ENCODE results near the gene DGKB.

DGKB gene

GRCh38 chr7:14682910-14683465, 219.6 kb downstream of the DGKB start:
- DNase-seq = no peak

GRCh38 chr7:14676896-14677295, 225.7 kb downstream of the DGKB start:
- DNase-seq = no peak

- no peak for DNase-seq
These were observed 229.3 kb downstream of the DGKB start for GRCh38 chr7:14673202-14673601.

GRCh38 chr7:14666913-14667312, 235.6 kb downstream of the DGKB start:
- no peak for DNase-seq

GRCh38 chr7:14666304-14666703, 236.2 kb downstream of the DGKB start:
- no peak for DNase-seq

GRCh38 chr7:14639801-14640200, 262.8 kb downstream of the DGKB start:
- no peak for DNase-seq

- DNase-seq = no peak
These were observed 263.2 kb downstream of the DGKB start for GRCh38 chr7:14639329-14639728.

- no peak for DNase-seq
These were observed 264.6 kb downstream of the DGKB start for GRCh38 chr7:14637968-14638367.

GRCh38 chr7:14635955-14636354, 266.6 kb downstream of the DGKB start:
- no peak for DNase-seq

GRCh38 chr7:14630048-14630447, 272.5 kb downstream of the DGKB start:
- DNase-seq = no peak

GRCh38 chr7:14628516-14628915, 274.0 kb downstream of the DGKB start:
- DNase-seq = no peak

- no peak for DNase-seq
These were observed 276.5 kb downstream of the DGKB start for GRCh38 chr7:14626076-14626475.

GRCh38 chr7:14622559-14622958, 280.0 kb downstream of the DGKB start:
- no peak for DNase-seq

- DNase-seq = no peak
These were observed 296.4 kb downstream of the DGKB start for GRCh38 chr7:14606101-14606500.

GRCh38 chr7:14604606-14605005, 297.9 kb downstream of the DGKB start:
- no peak for DNase-seq

GRCh38 chr7:14602851-14603250, 299.7 kb downstream of the DGKB start:
- no peak for DNase-seq

- no peak for DNase-seq
These were observed 301.7 kb downstream of the DGKB start for GRCh38 chr7:14600766-14601367.

- no peak for DNase-seq
These were observed 303.6 kb downstream of the DGKB start for GRCh38 chr7:14598978-14599377.

- no peak for DNase-seq
These were observed 306.1 kb downstream of the DGKB start for GRCh38 chr7:14596421-14596820.

- no peak for DNase-seq
These were observed 312.3 kb downstream of the DGKB start for GRCh38 chr7:14590206-14590605.

- DNase-seq = no peak
These were observed 317.3 kb downstream of the DGKB start for GRCh38 chr7:14585232-14585631.

- DNase-seq = no peak
These were observed 319.0 kb downstream of the DGKB start for GRCh38 chr7:14583518-14583917.

- DNase-seq = no peak
These were observed 320.5 kb downstream of the DGKB start for GRCh38 chr7:14582010-14582409.

- no peak for DNase-seq
These were observed 322.6 kb downstream of the DGKB start for GRCh38 chr7:14579971-14580370.

- DNase-seq = no peak
These were observed 326.0 kb downstream of the DGKB start for GRCh38 chr7:14576578-14576977.
